GM19043 (cell line): ENCODE results near the gene ZC3H18.
A peak's percentile ranks its signal among the peaks of the same experiment; 100 is the strongest.

Experiments used
- ATAC-seq: cut with Tn5 transposase; IDR thresholded peaks from one replicate; pipeline ENCODE4 v1.9.1; 2021; ENCODE audit warnings: low read depth; ENCODE audit not compliant: unreplicated experiment

The ZC3H18 gene

GRCh38 chr16:88532434-88533241, 37.6 kb upstream of the ZC3H18 start:
- ATAC-seq = no peak

GRCh38 chr16:88533381-88533917, 36.8 kb upstream of the ZC3H18 start:
- ATAC-seq = no peak

- ATAC-seq = peak; percentile 62
Measured at GRCh38 chr16:88533932-88534637, 36.1 kb upstream of the ZC3H18 start.

- no peak for ATAC-seq
Measured at GRCh38 chr16:88534638-88535190, 35.5 kb upstream of the ZC3H18 start.

GRCh38 chr16:88535191-88535856, 34.9 kb upstream of the ZC3H18 start:
- ATAC-seq = no peak

- ATAC-seq = no peak
Measured at GRCh38 chr16:88535857-88536222, 34.4 kb upstream of the ZC3H18 start.

GRCh38 chr16:88536510-88536909, 33.7 kb upstream of the ZC3H18 start:
- no peak for ATAC-seq

GRCh38 chr16:88536971-88537751, 33.0 kb upstream of the ZC3H18 start:
- no peak for ATAC-seq

GRCh38 chr16:88537859-88538258, 32.3 kb upstream of the ZC3H18 start:
- no peak for ATAC-seq

- no peak for ATAC-seq
Measured at GRCh38 chr16:88538366-88539060, 31.7 kb upstream of the ZC3H18 start.

GRCh38 chr16:88539261-88539651, 30.9 kb upstream of the ZC3H18 start:
- ATAC-seq = no peak

- no peak for ATAC-seq
Measured at GRCh38 chr16:88539652-88540345, 30.4 kb upstream of the ZC3H18 start.

- no peak for ATAC-seq
Measured at GRCh38 chr16:88540346-88540977, 29.7 kb upstream of the ZC3H18 start.

- ATAC-seq = no peak
Measured at GRCh38 chr16:88541831-88542616, 28.2 kb upstream of the ZC3H18 start.

GRCh38 chr16:88543230-88543813, 26.9 kb upstream of the ZC3H18 start:
- no peak for ATAC-seq

GRCh38 chr16:88545781-88546180, 24.4 kb upstream of the ZC3H18 start:
- ATAC-seq = no peak

- ATAC-seq = no peak
Measured at GRCh38 chr16:88548131-88548874, 21.9 kb upstream of the ZC3H18 start.
